ENCODE data around the gene SMG9.

Gene SMG9

GRCh38 chr19:43783636-43784035 lies 28.9 kb upstream of the SMG9 start:
- DNase-seq (ENCODE audit: extremely low read depth, low read depth), result no peak
- TF ChIP-seq, protein P1, sequence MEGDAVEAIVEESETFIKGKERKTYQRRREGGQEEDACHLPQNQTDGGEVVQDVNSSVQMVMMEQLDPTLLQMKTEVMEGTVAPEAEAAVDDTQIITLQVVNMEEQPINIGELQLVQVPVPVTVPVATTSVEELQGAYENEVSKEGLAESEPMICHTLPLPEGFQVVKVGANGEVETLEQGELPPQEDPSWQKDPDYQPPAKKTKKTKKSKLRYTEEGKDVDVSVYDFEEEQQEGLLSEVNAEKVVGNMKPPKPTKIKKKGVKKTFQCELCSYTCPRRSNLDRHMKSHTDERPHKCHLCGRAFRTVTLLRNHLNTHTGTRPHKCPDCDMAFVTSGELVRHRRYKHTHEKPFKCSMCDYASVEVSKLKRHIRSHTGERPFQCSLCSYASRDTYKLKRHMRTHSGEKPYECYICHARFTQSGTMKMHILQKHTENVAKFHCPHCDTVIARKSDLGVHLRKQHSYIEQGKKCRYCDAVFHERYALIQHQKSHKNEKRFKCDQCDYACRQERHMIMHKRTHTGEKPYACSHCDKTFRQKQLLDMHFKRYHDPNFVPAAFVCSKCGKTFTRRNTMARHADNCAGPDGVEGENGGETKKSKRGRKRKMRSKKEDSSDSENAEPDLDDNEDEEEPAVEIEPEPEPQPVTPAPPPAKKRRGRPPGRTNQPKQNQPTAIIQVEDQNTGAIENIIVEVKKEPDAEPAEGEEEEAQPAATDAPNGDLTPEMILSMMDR (IDR thresholded peaks at IDR 0.05; ENCODE audit: low read depth, low read length), result no peak

GRCh38 chr19:43782689-43783231 lies 28.0 kb upstream of the SMG9 start:
- no peak for DNase-seq (ENCODE audit: extremely low read depth, low read depth)
- TF ChIP-seq, protein P1 (IDR thresholded peaks at IDR 0.05; ENCODE audit: low read depth, low read length), result no peak

DNA sequence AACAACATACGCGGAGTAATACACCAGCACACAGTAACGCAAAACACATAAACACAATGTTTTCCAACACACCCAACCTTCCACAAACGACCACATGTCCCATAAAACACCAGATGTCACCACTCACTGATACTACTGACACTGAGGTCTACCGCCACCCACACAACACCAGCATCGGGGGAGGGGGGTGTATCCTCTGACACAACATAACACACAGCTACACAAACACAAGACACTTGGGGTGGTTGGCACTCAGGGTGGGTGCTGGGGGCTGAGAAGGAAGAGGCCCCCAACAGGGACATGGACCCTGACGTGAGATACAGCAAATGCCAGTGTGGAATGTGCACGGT lies 27.5 kb upstream of the SMG9 start:
- DNase-seq (ENCODE audit: extremely low read depth, low read depth), result no peak

DNA sequence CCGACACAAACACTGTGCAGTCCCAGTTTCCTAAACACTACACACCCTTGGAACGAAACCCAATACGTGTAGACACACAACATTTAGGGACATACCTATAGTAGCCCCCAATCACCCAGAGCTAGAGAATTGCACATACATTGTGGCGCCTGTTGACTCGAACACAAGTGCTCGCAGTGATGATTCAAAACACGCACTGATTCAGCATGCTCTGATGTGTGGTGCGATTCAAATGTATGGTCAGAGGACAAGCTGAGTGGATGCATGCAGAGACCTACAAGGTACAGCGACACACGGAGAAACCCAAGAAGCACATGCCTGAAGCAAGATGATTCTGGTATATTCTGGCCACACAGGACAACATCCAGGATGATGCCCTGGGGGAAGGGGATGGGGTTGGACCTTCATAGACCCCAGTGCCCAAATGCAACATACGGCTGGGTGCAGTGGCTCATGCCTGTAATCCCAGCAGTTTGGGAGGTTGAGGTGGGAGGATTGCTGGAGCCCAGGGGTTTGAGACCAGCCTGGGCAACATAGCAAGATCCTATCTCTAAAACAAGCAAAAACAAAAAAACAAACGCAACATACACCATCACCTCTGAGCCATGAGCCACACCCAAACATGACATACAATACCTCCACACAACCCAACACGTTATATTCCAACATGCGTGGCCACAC lies 27.0 kb upstream of the SMG9 start:
- TF ChIP-seq, protein P1 (IDR thresholded peaks at IDR 0.05; ENCODE audit: low read depth, low read length), result no peak
- no peak for DNase-seq (ENCODE audit: extremely low read depth, low read depth)

More for the DNA sequence above, 27.5 kb upstream of the SMG9 start:
- TF ChIP-seq, protein P1 (IDR thresholded peaks at IDR 0.05; ENCODE audit: low read depth, low read length), result no peak

GRCh38 chr19:43780706-43781525 lies 26.2 kb upstream of the SMG9 start, which contains the start of gene KCNN4:
KCNN4 (minus strand) TSS chr19:43780973; CDS start chr19:43780861, 112 bp downstream.
- no peak for DNase-seq (ENCODE audit: extremely low read depth, low read depth)
- TF ChIP-seq, protein P1 (IDR thresholded peaks at IDR 0.05; ENCODE audit: low read depth, low read length), result no peak

DNA sequence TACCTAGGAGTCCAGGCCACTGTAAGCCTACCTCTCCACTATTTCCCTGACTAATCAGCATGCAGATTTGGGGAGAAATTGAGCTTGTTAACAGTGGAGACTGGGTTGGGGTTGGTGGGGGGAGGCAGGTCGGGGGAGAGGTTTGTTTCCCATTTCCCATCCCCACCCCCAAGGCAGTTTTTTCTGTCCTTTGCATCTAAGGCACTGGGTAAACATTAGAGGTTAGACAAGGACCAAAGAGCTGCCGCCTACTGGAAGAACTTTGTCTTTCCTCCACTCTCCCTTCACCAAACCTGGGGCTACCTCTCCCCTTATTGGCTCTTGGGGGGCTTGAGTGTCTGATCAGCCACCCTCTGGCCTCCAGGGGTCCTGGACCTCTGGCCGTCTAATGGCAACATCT lies 25.1 kb upstream of the SMG9 start:
- DNase-seq (ENCODE audit: extremely low read depth, low read depth), result no peak

More for the DNA sequence above, 25.1 kb upstream of the SMG9 start:
- TF ChIP-seq, protein P1 (IDR thresholded peaks at IDR 0.05; ENCODE audit: low read depth, low read length), result no peak

All from AG09319 (cell line).